ACHN (cell line): ENCODE measurements around the gene POMT2.

Experiments
- DNase-seq: peaks from one replicate; pipeline ENCODE4 v3.0.0-alpha.2; 2015
- in situ Hi-C: cut with HindIII; loops from 2 replicates; pipeline ENCODE4 v1.10.0; 2017; ENCODE audit warnings: low sequenced_read_pairs, low pct_ligation_motif_present, low pct_unique_long_range_greater_than_20kb

Gene POMT2

GRCh38 chr14:77225254-77225653, 95.4 kb downstream of the POMT2 start:
- in situ Hi-C loops, result no loop called here
- DNase-seq, result no peak
